Measurements from ENCODE around the gene F11R.
"Not testable (repeated sequence)": the region's sequence is repeated elsewhere in the genome, so short reads cannot be mapped to it uniquely, and the experiment has no call there.

Gene F11R

GRCh38 chr1:160963521-160963920 lies 57.4 kb downstream of the F11R start:
- no peak for DNase-seq

- no peak for DNase-seq
Observed at GRCh38 chr1:160961419-160961818, 59.5 kb downstream of the F11R start.

- no peak for DNase-seq
Observed at GRCh38 chr1:160956966-160957365, 64.0 kb downstream of the F11R start.

GRCh38 chr1:160954158-160955104 lies 66.5 kb downstream of the F11R start, which contains the start of gene ITLN2:
ITLN2 (minus strand) TSS chr1:160954809; CDS start chr1:160954741, 68 bp downstream.
- peak in 4 of 5 experiments; percentile 7 to 74 (median 16) for DNase-seq

GRCh38 chr1:160953030-160953429 lies 67.9 kb downstream of the F11R start:
- DNase-seq: no peak

GRCh38 chr1:160952129-160952510 lies 68.8 kb downstream of the F11R start:
- no peak for DNase-seq

- DNase-seq: peak; percentile 19 to 87 (median 46)
Observed at GRCh38 chr1:160951443-160952128, 69.4 kb downstream of the F11R start.

GRCh38 chr1:160950657-160951056 lies 70.3 kb downstream of the F11R start:
- no peak for DNase-seq

- DNase-seq: no peak
Observed at GRCh38 chr1:160949881-160950280, 71.1 kb downstream of the F11R start.

- not testable (repeated sequence) for DNase-seq
Observed at GRCh38 chr1:160949216-160949880, 71.6 kb downstream of the F11R start.

GRCh38 chr1:160947174-160947759 lies 73.7 kb downstream of the F11R start:
- DNase-seq: not testable (repeated sequence)

- not testable (repeated sequence) for DNase-seq
Observed at GRCh38 chr1:160945881-160946280, 75.1 kb downstream of the F11R start.
